ENCODE measurements around the gene CRHR1.

The CRHR1 gene

GRCh38 chr17:45823598-45823997 is 39.5 kb downstream of the CRHR1 start:
- no peak for DNase-seq (ENCODE audit: low spot score)

DNA sequence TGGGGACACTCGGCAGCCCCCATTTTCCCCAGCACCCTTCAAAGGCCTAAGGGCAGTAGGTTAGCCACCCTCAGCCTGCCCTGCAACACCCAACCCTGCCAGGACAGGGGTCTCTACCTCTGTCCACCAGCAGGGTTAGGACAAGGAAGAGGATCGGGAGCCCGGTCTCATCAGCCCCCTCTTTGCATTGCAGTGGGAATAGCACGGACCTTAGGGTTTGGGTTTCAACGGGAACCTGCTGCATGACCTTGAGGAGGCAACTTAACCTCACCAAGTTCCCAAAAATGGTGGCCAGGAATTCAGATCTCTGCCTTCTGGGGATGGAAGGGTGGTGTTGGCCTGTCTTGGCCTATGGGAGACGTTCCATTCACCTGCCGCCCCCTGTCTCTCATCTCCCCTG is 40.4 kb downstream of the CRHR1 start:
- no peak for DNase-seq (ENCODE audit: low spot score)

DNA sequence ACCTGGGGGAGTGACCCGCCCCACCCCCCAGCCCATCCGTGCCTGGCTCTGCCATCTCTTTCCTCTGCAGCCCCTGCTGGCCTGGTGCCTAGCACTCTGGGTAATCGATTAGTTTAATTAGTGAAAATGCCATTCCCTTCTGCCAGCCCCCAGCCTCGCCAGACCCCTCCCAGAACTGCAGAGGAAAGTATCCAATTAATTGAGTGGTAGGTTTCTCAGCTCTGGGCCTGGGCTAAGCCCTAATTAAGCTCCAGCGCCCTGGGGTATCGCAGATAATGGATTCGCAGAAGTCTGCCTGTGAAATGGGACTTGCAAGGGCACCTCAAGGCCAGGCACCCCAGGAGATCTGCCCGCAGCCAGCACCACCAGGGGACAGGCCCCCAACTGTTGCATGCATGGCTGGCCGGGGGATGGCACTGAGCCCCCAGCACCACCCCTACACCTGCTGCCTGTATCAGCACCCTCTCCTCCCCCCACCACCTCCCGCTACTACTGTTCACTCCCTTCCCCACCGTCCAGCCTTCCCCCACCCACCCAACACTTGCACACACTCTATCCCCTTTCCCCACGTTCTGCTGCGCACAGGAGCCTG is 40.9 kb downstream of the CRHR1 start:
- DNase-seq (ENCODE audit: low spot score): peak; percentile 89

- no peak for DNase-seq (ENCODE audit: low spot score)
Measured at GRCh38 chr17:45825792-45826191, 41.7 kb downstream of the CRHR1 start.

DNA sequence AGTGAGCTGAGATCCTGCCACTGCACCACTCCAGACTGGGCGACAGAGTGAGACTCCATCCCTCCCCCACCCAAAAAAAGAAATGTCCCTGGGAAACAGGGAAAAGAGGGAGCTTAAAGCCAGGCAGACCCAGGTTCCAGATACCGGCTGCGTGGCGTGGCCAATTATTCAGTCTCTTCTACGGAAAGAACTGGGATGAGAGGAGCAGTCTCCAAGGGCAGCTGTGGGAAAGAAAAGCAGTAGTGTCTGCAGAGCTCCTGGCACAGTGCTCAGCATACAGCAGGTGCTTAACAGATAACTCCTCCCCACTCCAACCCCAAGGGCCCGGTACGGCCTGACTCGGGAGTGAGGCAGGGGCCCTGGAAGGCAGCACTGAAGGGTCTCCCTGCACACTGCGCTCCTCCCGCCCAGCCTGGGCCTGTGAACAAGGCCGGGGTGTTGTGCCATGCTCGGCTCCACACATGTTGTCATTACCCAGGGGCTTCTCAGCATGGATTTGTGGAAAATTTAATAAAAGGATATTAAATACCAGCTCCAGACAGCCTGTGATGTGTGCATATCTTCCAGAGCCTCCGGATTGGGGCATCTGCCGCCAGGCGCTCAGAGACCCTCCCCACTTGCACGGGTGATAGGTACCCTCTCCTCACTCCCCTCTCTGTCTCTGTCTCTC is 42.9 kb downstream of the CRHR1 start:
- no peak for DNase-seq (ENCODE audit: low spot score)

DNA sequence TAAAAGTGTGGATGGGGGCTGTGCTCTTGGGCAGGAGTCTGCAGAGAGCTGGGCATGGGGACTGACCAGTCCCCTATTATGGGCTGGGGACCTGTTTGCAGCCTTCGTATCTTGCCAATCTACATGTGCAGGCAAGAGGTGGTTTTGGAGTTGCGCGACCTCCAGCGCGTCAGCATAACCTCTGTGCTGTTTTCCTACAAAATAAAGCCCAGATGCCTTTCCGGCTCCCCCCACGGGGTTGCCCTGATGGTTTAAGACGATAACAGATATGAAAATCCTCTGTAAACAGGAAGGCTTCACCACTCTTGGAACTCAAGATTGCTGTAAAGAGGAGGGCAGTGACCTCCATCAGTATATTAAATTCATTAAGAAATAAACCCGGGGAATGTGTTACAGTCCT is 44.1 kb downstream of the CRHR1 start:
- no peak for DNase-seq (ENCODE audit: low spot score)

GRCh38 chr17:45828582-45829133 is 44.5 kb downstream of the CRHR1 start:
- no peak for DNase-seq (ENCODE audit: low spot score)

DNA sequence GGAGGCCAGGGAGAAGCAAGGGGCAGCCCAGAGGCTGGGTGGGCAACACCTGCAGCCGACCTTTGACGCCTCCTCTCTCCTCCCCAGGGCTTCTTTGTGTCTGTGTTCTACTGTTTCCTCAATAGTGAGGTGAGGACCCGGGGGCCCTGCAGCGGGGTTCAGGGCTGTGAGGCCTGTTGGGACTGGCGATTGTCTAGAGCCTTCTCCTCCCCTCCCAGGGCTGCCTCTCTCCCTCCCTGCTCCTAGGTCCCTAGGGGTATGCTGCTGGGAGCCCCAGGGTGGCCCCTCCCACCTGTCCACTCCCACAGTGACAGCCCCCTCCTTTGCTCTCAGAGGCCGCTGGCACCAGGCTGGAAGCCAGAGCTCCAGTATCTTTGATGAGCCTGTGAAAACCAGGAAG is 49.8 kb downstream of the CRHR1 start:
- no peak for DNase-seq (ENCODE audit: low spot score)

- no peak for DNase-seq (ENCODE audit: low spot score)
Measured at GRCh38 chr17:45834471-45835396, 50.6 kb downstream of the CRHR1 start.

- DNase-seq (ENCODE audit: low spot score): no peak
Measured at GRCh38 chr17:45835481-45835880, 51.4 kb downstream of the CRHR1 start.

DNA sequence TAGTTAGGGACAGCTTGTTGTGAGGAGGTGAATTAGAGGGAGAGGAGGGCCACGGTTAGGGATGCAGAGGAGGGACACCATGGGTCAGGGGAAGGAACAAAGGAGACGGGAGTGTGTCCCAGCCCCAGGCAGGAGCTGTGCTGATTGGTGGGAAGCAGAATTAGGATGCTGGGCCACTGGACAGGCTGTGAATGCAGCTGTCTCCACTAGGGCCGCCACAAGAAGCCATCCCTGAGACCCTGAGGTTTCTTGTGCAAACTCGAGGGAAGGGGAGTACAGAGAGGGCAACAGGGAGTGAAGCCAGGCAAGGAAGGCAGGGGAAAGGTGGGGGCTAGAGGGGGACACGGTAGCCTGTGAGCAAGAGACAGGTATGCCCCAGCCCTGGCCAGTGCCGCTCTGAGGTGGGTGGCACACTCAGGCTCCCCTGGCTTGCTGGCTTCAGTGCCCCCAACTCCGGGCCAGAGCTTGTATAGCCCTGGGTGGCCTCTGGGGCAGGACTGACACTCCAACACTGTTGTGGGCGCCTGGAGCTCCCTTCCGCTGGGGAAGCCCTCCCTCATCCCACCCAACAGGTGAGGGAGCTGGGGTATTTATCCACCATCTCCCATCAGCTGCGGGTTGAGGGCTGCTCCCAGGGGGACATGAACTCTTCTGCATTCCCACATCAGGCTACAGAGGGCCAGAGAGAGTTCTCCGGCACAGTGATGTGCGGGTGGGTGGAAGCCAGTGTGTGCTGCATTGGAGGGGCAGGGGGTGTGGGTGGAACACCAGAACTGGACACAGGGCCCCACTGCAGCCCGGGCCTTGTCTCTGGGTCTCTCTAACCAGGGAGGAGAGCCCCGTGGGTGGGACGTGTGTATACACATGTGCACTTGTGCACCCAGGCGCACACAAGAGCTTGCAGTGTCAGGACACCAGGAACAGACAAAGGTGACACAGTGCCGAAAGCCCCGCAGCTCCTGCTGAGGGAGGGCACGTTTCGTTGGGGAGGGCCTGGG is 52.2 kb downstream of the CRHR1 start:
- no peak for DNase-seq (ENCODE audit: low spot score)

GRCh38 chr17:45837187-45837586 is 53.1 kb downstream of the CRHR1 start:
- DNase-seq (ENCODE audit: low spot score): no peak

DNA sequence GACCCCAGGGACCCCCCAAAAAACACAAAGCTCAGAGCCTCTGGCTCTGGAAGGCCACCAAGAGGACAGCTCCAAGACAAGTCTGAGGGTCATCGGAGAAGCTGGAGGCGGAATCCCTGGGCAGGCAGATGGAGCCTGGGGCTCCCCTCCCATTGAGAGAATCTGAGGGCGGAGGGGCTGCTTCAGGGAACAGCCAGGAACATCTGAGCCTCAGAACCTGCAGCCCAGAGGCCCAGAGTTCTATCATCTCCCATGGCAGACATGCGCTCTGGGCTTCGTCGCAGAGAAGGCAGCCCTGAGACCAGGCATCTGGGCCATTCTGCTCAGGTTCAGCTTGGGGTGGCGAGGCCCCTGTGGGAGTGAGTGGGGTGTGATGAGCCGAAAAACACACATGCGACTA is 53.5 kb downstream of the CRHR1 start:
- DNase-seq (ENCODE audit: low spot score): no peak

DNA sequence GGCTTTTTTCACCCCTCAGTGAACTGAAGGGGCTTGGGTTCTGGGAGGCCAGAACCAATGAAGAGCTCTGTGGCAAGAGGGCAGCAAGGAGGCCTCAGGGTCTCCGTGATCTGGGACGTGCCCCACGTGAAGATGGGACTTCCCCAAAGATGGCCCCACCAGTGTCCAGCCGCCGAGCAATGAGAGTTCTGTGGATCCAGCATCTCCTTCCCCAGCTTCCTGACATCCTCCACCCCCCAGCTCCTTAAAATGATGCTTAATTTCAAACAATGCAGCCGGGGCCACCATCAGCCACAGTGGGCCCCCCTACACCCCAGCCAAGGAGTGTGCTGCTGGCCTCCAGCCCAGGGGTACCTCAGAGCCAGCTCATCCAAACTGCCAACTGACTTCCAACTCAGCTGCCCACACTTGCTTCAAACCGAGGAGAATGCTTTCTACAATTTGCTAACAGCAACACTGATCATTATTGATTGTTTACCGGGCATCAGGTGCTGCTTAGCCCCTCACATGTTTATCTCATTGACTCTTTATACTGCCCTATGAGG is 54.7 kb downstream of the CRHR1 start:
- no peak for DNase-seq (ENCODE audit: low spot score)

DNA sequence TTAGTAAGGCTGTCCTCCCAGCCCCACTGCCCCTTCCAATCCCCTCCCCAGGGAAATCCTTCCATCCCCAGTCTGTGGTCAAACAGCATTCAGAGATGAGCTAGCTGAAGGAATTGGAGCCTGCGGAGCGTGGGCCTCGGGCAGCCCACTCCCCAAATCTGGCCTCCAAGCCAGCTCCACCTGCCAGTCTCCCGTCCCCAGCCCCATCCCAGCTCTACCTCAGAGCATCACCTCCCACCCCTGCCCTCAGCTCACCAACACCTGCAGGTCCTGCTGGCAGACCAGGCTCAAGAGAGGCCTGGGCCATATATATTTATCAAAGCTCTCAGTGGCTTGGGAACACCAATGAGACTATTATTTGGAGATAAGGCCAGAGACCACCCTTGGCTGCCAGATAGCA is 55.3 kb downstream of the CRHR1 start:
- no peak for DNase-seq (ENCODE audit: low spot score)

GRCh38 chr17:45841186-45841585 is 57.1 kb downstream of the CRHR1 start:
- no peak for DNase-seq (ENCODE audit: low spot score)

DNA sequence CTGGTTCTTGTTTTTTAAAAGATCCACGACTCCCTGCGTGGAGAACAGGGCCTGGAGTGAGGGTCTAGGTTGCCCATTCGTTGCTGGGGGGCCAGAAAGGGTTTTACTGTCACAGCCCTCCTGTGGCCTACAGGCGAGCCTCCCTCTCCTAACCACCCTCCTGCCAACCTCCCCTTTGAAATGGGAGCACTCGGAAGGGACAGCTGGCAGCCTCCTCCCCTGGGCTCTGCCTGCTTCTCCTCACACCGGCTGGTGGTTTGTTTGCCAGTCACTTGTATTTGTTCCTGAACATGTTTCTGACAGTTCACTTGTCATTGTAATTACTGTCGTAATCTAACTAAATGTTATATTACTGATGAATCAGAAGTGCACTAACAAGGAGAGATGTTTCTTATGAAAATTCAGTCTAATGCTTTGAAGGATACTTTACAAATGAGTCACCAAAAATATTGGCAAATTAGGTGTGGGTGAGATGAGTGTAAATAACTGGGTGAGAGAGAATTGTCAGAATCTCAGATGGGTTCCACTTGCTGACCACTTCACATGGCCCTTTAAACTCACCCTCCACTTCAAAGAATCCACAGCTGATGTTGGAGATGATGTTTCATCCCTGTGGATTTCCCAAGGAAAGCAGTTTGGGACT is 57.9 kb downstream of the CRHR1 start:
- no peak for DNase-seq (ENCODE audit: low spot score)

GRCh38 chr17:45843722-45844121 is 59.6 kb downstream of the CRHR1 start:
- DNase-seq (ENCODE audit: low spot score): no peak

DNA sequence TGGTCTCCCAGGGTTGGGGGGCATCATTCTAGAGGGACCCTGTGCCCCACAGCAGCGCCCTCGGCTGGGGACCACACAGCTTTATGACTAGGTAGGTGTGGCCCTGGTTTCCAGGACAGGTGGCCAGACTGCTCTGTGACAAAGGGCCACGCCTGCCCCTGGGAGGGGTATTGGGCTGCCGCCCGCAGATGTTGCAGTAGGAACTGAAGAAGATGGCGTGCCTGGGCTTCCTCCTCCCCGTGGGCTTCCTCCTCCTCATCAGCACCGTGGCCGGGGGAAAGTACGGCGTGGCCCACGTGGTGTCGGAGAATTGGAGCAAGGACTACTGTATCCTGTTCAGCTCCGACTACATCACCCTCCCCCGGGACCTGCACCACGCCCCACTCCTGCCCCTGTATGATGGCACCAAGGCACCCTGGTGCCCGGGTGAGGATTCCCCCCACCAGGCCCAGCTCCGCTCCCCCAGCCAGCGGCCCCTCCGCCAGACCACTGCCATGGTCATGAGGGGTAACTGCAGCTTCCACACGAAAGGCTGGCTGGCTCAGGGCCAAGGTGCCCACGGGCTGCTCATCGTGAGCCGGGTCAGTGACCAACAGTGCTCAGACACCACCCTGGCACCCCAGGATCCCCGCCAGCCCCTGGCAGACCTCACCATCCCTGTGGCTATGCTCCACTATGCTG is 60.7 kb downstream of the CRHR1 start, which contains the start of gene SPPL2C:
Gene SPPL2C, plus strand, starts transcription at position 187 of the 681 bp plus-strand sequence. Its CDS starts 26 bp downstream, at position 213.
- no peak for DNase-seq (ENCODE audit: low spot score)
